Measurements from ENCODE around the gene NCS1.

- TF ChIP-seq CTCF (conservative IDR thresholded peaks at IDR 0.05; ENCODE audit: low read depth, low read length) (no peak), EZH2 (IDR thresholded peaks at IDR 0.05; ENCODE audit: borderline replicate concordance, low read depth, low read length, poor library complexity, severe bottlenecking) (no peak)
These were observed 53.4 kb downstream of the NCS1 start for GRCh38 chr9:130225586-130225985.
